Tibial nerve (tissue), 4 donors: Measurements from ENCODE around the gene SH2D6. TPM values are rescaled to one million over a fixed set of nuclear protein-coding genes. Genes with fewer than 3 reads are reported as not detected.
"Not testable (repeated sequence)": the region's sequence is repeated elsewhere in the genome, so short reads cannot be mapped to it uniquely, and the experiment has no call there.

Source experiments
- DNase-seq, 2 donors: peaks; one replicate each; pipeline ENCODE4 v3.0.0-alpha.2; 2019; ENCODE audit warnings: low spot score in 2 of 2
- H3K27ac ChIP-seq, 4 donors: fragments of 200-600 bp; sonication (generic) in 3 of 4; one replicate each; pipeline ENCODE4 v1.5.1; 2017 to 2019; ENCODE audit warnings: mild to moderate bottlenecking in 1 of 4
- H3K27me3 ChIP-seq, 2 donors: fragments of 200-600 bp; sonication (generic) in 1 of 2; one replicate each; pipeline versions ENCODE4 v1.5.1 to v1.6.0; 2017 to 2019
- H3K36me3 ChIP-seq, 3 donors: fragments of 200-600 bp; sonication (generic); one replicate each; pipeline ENCODE4 v1.5.1; 2018 to 2019
- H3K4me1 ChIP-seq, 4 donors: fragments of 200-600 bp; sonication (generic) in 3 of 4; one replicate each; pipeline ENCODE4 v1.5.1; 2017 to 2019
- H3K4me3 ChIP-seq, 4 donors: fragments of 200-600 bp; sonication (generic) in 3 of 4; one replicate each; pipeline ENCODE4 v1.5.1; 2017 to 2019; ENCODE audit warnings: mild to moderate bottlenecking in 1 of 4, moderate library complexity in 1 of 4
- H3K9me3 ChIP-seq, 4 donors: fragments of 200-600 bp; sonication (generic) in 3 of 4; one replicate each; pipeline ENCODE4 v1.5.1; 2017 to 2019
- CTCF ChIP-seq, 5 experiments: fragments of 200-600 bp in 3 of 5; fragments of 450-650 bp in 2 of 5; sonication (generic) in 3 of 5; IDR thresholded peaks; one replicate each; pipeline ENCODE4 v1.5.1; 2016 to 2019; ENCODE audit warnings: antibody characterized with exemption in 5 of 5, mild to moderate bottlenecking in 3 of 5, moderate library complexity in 2 of 5
- EP300 ChIP-seq, 2 donors: sonication (generic); formaldehyde crosslinking; IDR thresholded peaks; one replicate each; pipeline ENCODE4 v1.6.1; 2017; ENCODE audit warnings: antibody characterized with exemption in 2 of 2, mild to moderate bottlenecking in 1 of 2
- POLR2A ChIP-seq, 2 donors: fragments of 450-650 bp; IDR thresholded peaks; one replicate each; pipeline ENCODE4 v1.6.1; 2017; ENCODE audit warnings: antibody characterized with exemption in 2 of 2, mild to moderate bottlenecking in 2 of 2, moderate library complexity in 2 of 2
- WGBS, 2 donors: methylation state at CpG; one replicate each; pipeline ENCODE4 v1.1.5; 2018; 5-methylcytosine and 5-hydroxymethylcytosine counted together
- total RNA-seq, 4 donors: library from RNA; depleted of rRNA; stranded (reverse); fragments of >200 nt; gene quantifications; one replicate each; pipeline ENCODE4 v1.1.0, GENCODE V29; 2016

The SH2D6 gene
- total RNA-seq, 4 donors from 2014 or later, result 1.1 TPM; not detected in 3

- H3K4me3 ChIP-seq, result no peak overlapping the region
- H3K4me1 ChIP-seq, result no peaks in the 10 kb centered on the region
- no peaks in the 10 kb centered on the region for H3K27me3 ChIP-seq
- no peaks in the 10 kb centered on the region for H3K9me3 ChIP-seq
- WGBS, 2 donors, result 84 to 89% methylated on average over 11 of the region's 11 CpGs
- DNase-seq, result no peak
- peaks cover 0 to 82% (median 4%) of the 10 kb centered on the region in 3 donors for H3K36me3 ChIP-seq
- H3K27ac ChIP-seq, result no peak overlapping the region
- TF ChIP-seq POLR2A (IDR thresholded peaks at IDR 0.05), result no peak
- TF ChIP-seq CTCF (IDR thresholded peaks at IDR 0.05), result no peak
- no peak for TF ChIP-seq EP300 (IDR thresholded peaks at IDR 0.05)
Measured at GRCh38 chr2:85377083-85377482, 41.4 kb upstream of the SH2D6 start.

- 90 to 95% methylated on average over 5 of the region's 5 CpGs for WGBS, 2 donors
- peaks cover 0 to 75% (median 4%) of the 10 kb centered on the region in 3 donors for H3K36me3 ChIP-seq
Measured at GRCh38 chr2:85378257-85378656, 40.3 kb upstream of the SH2D6 start.

GRCh38 chr2:85380048-85380447 is 38.5 kb upstream of the SH2D6 start:
- H3K36me3 ChIP-seq, result peaks cover 0 to 80% (median 4%) of the 10 kb centered on the region in 3 donors
- no peak overlapping the region for H3K27ac ChIP-seq
- H3K4me3 ChIP-seq, result no peak overlapping the region
- no peak for DNase-seq
- H3K4me1 ChIP-seq, result no peaks in the 10 kb centered on the region
- no peaks in the 10 kb centered on the region for H3K27me3 ChIP-seq
- no peaks in the 10 kb centered on the region for H3K9me3 ChIP-seq
- WGBS, 2 donors, result 83 to 85% methylated on average over 1 of the region's 1 CpG
- TF ChIP-seq EP300 (IDR thresholded peaks at IDR 0.05), result no peak
- no peak for TF ChIP-seq CTCF (IDR thresholded peaks at IDR 0.05)

More at GRCh38 chr2:85378257-85378656, 40.3 kb upstream of the SH2D6 start:
- H3K4me3 ChIP-seq, result no peak overlapping the region
- no peaks in the 10 kb centered on the region for H3K4me1 ChIP-seq
- no peak for DNase-seq
- no peaks in the 10 kb centered on the region for H3K9me3 ChIP-seq
- TF ChIP-seq CTCF (IDR thresholded peaks at IDR 0.05) (no peak), EP300 (IDR thresholded peaks at IDR 0.05) (no peak), POLR2A (IDR thresholded peaks at IDR 0.05) (no peak)
- no peaks in the 10 kb centered on the region for H3K27me3 ChIP-seq
- H3K27ac ChIP-seq, result no peak overlapping the region

GRCh38 chr2:85383151-85383550 is 35.4 kb upstream of the SH2D6 start:
- H3K36me3 ChIP-seq, result peaks cover 0 to 90% (median 0%) of the 10 kb centered on the region in 3 donors
- not testable (repeated sequence) for H3K27me3 ChIP-seq, DNase-seq, H3K4me3 ChIP-seq, H3K9me3 ChIP-seq, H3K4me1 ChIP-seq, H3K27ac ChIP-seq
- 91% methylated on average over 5 of the region's 5 CpGs for WGBS, 2 donors

- no peak overlapping the region for H3K27ac ChIP-seq
- H3K36me3 ChIP-seq, result peaks cover 0 to 90% (median 2%) of the 10 kb centered on the region in 3 donors
- H3K4me3 ChIP-seq, result no peak overlapping the region
- H3K27me3 ChIP-seq, result no peaks in the 10 kb centered on the region
- TF ChIP-seq EP300 (IDR thresholded peaks at IDR 0.05) (no peak), POLR2A (IDR thresholded peaks at IDR 0.05) (no peak), CTCF (IDR thresholded peaks at IDR 0.05) (no peak)
- no peak for DNase-seq
- no peaks in the 10 kb centered on the region for H3K9me3 ChIP-seq
- H3K4me1 ChIP-seq, result no peaks in the 10 kb centered on the region
- WGBS, 2 donors, result 87 to 90% methylated on average over 4 of the region's 4 CpGs
Measured at GRCh38 chr2:85383850-85384249, 34.7 kb upstream of the SH2D6 start.

GRCh38 chr2:85385746-85386145 is 32.8 kb upstream of the SH2D6 start:
- Histone ChIP-seq H3K27me3 (no peaks in the 10 kb centered on the region), H3K27ac (no peak overlapping the region), H3K4me1 (no peaks in the 10 kb centered on the region), H3K9me3 (no peaks in the 10 kb centered on the region), H3K36me3 (peaks cover 0 to 90% (median 4%) of the 10 kb centered on the region in 3 donors), H3K4me3 (no peak overlapping the region)
- TF ChIP-seq POLR2A (IDR thresholded peaks at IDR 0.05), result no peak
- no peak for TF ChIP-seq EP300 (IDR thresholded peaks at IDR 0.05)
- no peak for TF ChIP-seq CTCF (IDR thresholded peaks at IDR 0.05)
- WGBS, 2 donors, result 78 to 91% methylated on average over 2 of the region's 2 CpGs
- DNase-seq, result no peak
